H1 (cell line): ENCODE results near the gene ADCY3. TPM values are rescaled to one million over a fixed set of nuclear protein-coding genes. Genes with fewer than 3 reads are reported as not detected.

Experiments
- ATF3 ChIP-seq: IDR thresholded peaks from 2 replicates; pipeline ENCODE4 v1.6.1; 2011; ENCODE audit warnings: low read depth, mild to moderate bottlenecking, low read length; ENCODE audit not compliant: insufficient read depth
- FOSL1 ChIP-seq: IDR thresholded peaks from 2 replicates; pipeline ENCODE4 v1.6.1; 2011; ENCODE audit warnings: mild to moderate bottlenecking, low read depth, low read length, moderate library complexity; ENCODE audit not compliant: insufficient read depth
- SIX5 ChIP-seq: IDR thresholded peaks from 2 replicates; pipeline ENCODE4 v1.6.1; 2011; ENCODE audit warnings: mild to moderate bottlenecking, low read depth, low read length
- TAF1 ChIP-seq: IDR thresholded peaks from 2 replicates; pipeline ENCODE4 v1.6.1; 2011; ENCODE audit warnings: mild to moderate bottlenecking, low read depth, low read length
- USF2 ChIP-seq: IDR thresholded peaks from 2 replicates; pipeline ENCODE4 v1.6.1; 2011; ENCODE audit warnings: low read length, improper control_type of control experiment
- polyA plus RNA-seq, 7 experiments: library from polyadenylated mRNA; depleted of rRNA in 3 of 7; stranded (reverse) in 5 of 7; unstranded in 2 of 7; fragments of >200 nt in 5 of 7; fragments of 200-250 nt in 2 of 7; gene quantifications; 1 replicate in 5 of 7; 2 replicates in 1 of 7; 4 replicates in 1 of 7; pipeline versions ENCODE4 v1.2.1 to v1.2.3, GENCODE V29; 2011 to 2013; ENCODE audit warnings: missing spikeins in 2 of 7, mixed read lengths in 2 of 7
- total RNA-seq: library from RNA; stranded (reverse); fragmentation: NEBNext Ultra II Directional; extraction: Animal tissue kit (Norgen Biotek cat#: 25700); gene quantifications from 2 replicates; pipeline ENCODE4 v1.2.1, GENCODE V29; 2021

ADCY3 gene
- total and polyA plus RNA-seq, 2 of the 8 experiments (the other 6 are each of a cell fraction or from before 2014, with no cell fraction given) = 45.1 to 52.9 TPM

- TF ChIP-seq TAF1 (no peak), ATF3 (no peak), USF2 (no peak), FOSL1 (no peak), SIX5 (no peak)
Measured at GRCh38 chr2:24885221-24886125, 34.6 kb downstream of the ADCY3 start (continued).
